NCI-H82 treated with DMSO at 0.1 percent for 48 hours (cell line): ENCODE results near the gene MTARC2.

ENCODE experiments used
- DNase-seq: peaks from one replicate; lab custom pipeline; 2025; ENCODE audit not compliant: unreplicated experiment; lab: John Stamatoyannopoulos, UW

The MTARC2 gene

GRCh38 chr1:220798338-220798737 lies 50.2 kb downstream of the MTARC2 start:
- no peak for DNase-seq

- no peak for DNase-seq
Measured at GRCh38 chr1:220800262-220800661, 52.1 kb downstream of the MTARC2 start.

- DNase-seq = peak; percentile 16
Measured at GRCh38 chr1:220803401-220804201, 55.5 kb downstream of the MTARC2 start.

GRCh38 chr1:220804202-220804586 lies 56.1 kb downstream of the MTARC2 start:
- no peak for DNase-seq

GRCh38 chr1:220806408-220806807 lies 58.3 kb downstream of the MTARC2 start:
- DNase-seq = no peak

- DNase-seq = no peak
Measured at GRCh38 chr1:220807726-220808125, 59.6 kb downstream of the MTARC2 start.

GRCh38 chr1:220808345-220809186 lies 60.4 kb downstream of the MTARC2 start:
- DNase-seq = peak; percentile 9

GRCh38 chr1:220809187-220809550 lies 61.0 kb downstream of the MTARC2 start:
- no peak for DNase-seq

- no peak for DNase-seq
Measured at GRCh38 chr1:220809704-220810103, 61.6 kb downstream of the MTARC2 start.

- peak; percentile 22 for DNase-seq
Measured at GRCh38 chr1:220810179-220810653, 62.1 kb downstream of the MTARC2 start.

GRCh38 chr1:220810963-220811362 lies 62.8 kb downstream of the MTARC2 start:
- DNase-seq = no peak

- DNase-seq = no peak
Measured at GRCh38 chr1:220811695-220812094, 63.6 kb downstream of the MTARC2 start.

GRCh38 chr1:220812308-220812707 lies 64.2 kb downstream of the MTARC2 start:
- DNase-seq = no peak

- no peak for DNase-seq
Measured at GRCh38 chr1:220813013-220813412, 64.9 kb downstream of the MTARC2 start.

GRCh38 chr1:220815409-220815808 lies 67.3 kb downstream of the MTARC2 start:
- no peak for DNase-seq

- no peak for DNase-seq
Measured at GRCh38 chr1:220817907-220818306, 69.8 kb downstream of the MTARC2 start.

- no peak for DNase-seq
Measured at GRCh38 chr1:220818421-220819173, 70.5 kb downstream of the MTARC2 start.

GRCh38 chr1:220819467-220820026 lies 71.4 kb downstream of the MTARC2 start:
- no peak for DNase-seq

GRCh38 chr1:220824031-220824989 lies 76.2 kb downstream of the MTARC2 start:
- DNase-seq = no peak
